ENCODE results near the gene MRGPRX4.
"Not testable (repeated sequence)": the region's sequence is repeated elsewhere in the genome, so short reads cannot be mapped to it uniquely, and the experiment has no call there.

MRGPRX4 gene

GRCh38 chr11:18172666-18173065 is at the start of gene MRGPRX4:
MRGPRX4 (plus strand) TSS chr11:18172837; CDS start chr11:18173257, 420 bp downstream.
- H3K27me3 ChIP-seq (ENCODE audit: control insufficient read depth in 2 of 2, insufficient read depth in 2 of 2, low read length in 2 of 2) = no peaks in the 10 kb centered on the region
- H3K9ac ChIP-seq (ENCODE audit: low read depth in 1 of 2, low read length in 2 of 2) = no peak within 1 kb of the TSS
- no peaks in the 10 kb centered on the region for H3K4me1 ChIP-seq (ENCODE audit: control insufficient read depth in 2 of 2, insufficient read depth in 2 of 2, low read length in 2 of 2)
- H3K9me3 ChIP-seq (ENCODE audit: control insufficient read depth in 2 of 2, low read length in 2 of 2) = no peaks in the 10 kb centered on the region
- no peaks in the 10 kb centered on the region for H3K36me3 ChIP-seq (ENCODE audit: control insufficient read depth in 2 of 2, insufficient read depth in 2 of 2, low read length in 2 of 2)
- no peak within 1 kb of the TSS for H3K27ac ChIP-seq (ENCODE audit: low read depth in 2 of 2, low read length in 2 of 2)
- no peak within 1 kb of the TSS for H3K4me3 ChIP-seq (ENCODE audit: low read length in 2 of 2)

GRCh38 chr11:18131115-18131514 is 41.5 kb upstream of the MRGPRX4 start:
- not testable (repeated sequence) for H3K4me3 ChIP-seq (ENCODE audit: low read length in 2 of 2); H3K36me3 ChIP-seq (ENCODE audit: control insufficient read depth in 2 of 2, insufficient read depth in 2 of 2, low read length in 2 of 2); H3K4me1 ChIP-seq (ENCODE audit: control insufficient read depth in 2 of 2, insufficient read depth in 2 of 2, low read length in 2 of 2); H3K27me3 ChIP-seq (ENCODE audit: control insufficient read depth in 2 of 2, insufficient read depth in 2 of 2, low read length in 2 of 2); H3K9me3 ChIP-seq (ENCODE audit: control insufficient read depth in 2 of 2, low read length in 2 of 2); H3K27ac ChIP-seq (ENCODE audit: low read depth in 2 of 2, low read length in 2 of 2); H3K9ac ChIP-seq (ENCODE audit: low read depth in 1 of 2, low read length in 2 of 2)

DNA sequence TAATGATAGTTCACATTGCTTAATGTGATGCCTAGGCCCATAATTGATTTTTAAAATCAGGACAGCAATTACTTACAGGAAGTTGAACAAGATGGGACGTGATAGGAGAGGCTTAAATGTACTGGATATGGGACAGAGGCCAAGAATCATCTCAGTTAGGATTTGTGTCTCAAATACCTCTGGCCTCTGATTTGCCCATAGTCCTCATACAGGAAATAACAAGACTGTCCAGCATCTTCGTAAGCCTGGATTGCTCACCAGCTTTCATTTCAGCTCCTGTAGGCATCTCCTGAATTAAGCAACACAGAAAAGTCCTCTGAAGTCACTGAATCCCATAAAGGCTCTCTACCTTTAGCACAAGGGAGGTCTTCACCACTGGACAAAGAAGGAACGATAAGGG is 40.3 kb upstream of the MRGPRX4 start, which contains the start of gene MRGPRX3:
Gene MRGPRX3 (plus strand): TSS at position 231 of the 400 bp plus-strand sequence. CDS start 4,632 bp downstream, outside the sequence.
- peaks cover 0 to 3% of the 10 kb centered on the region in 2 donors for H3K27me3 ChIP-seq (ENCODE audit: control insufficient read depth in 2 of 2, insufficient read depth in 2 of 2, low read length in 2 of 2)
- H3K36me3 ChIP-seq (ENCODE audit: control insufficient read depth in 2 of 2, insufficient read depth in 2 of 2, low read length in 2 of 2) = no peaks in the 10 kb centered on the region
- no peak within 1 kb of the TSS for H3K27ac ChIP-seq (ENCODE audit: low read depth in 2 of 2, low read length in 2 of 2)
- H3K9me3 ChIP-seq (ENCODE audit: control insufficient read depth in 2 of 2, low read length in 2 of 2) = no peaks in the 10 kb centered on the region
- no peak within 1 kb of the TSS for H3K9ac ChIP-seq (ENCODE audit: low read depth in 1 of 2, low read length in 2 of 2)
- H3K4me1 ChIP-seq (ENCODE audit: control insufficient read depth in 2 of 2, insufficient read depth in 2 of 2, low read length in 2 of 2) = no peaks in the 10 kb centered on the region
- H3K4me3 ChIP-seq (ENCODE audit: low read length in 2 of 2) = no peak within 1 kb of the TSS

DNA sequence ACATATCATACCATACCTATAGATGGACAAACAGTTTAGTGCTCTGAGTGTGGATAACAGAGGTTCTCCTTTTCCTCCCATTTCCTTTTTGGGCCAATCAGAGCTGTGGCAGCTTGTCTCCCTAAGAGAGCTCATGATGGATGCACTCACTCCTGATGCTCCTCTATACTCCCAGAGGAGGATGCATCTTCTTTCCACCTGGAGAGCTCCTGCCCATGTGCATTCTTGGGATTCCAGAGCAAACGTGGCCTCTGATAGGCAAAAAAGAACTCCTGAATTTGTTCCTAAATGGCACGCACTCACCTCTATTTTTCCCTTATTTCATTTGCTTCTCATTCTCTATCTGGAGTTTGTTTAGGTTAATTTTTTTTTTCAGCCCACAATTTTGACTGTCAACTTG is 37.3 kb upstream of the MRGPRX4 start:
- Histone ChIP-seq H3K27ac (ENCODE audit: low read depth in 2 of 2, low read length in 2 of 2) (no peak overlapping the region), H3K27me3 (ENCODE audit: control insufficient read depth in 2 of 2, insufficient read depth in 2 of 2, low read length in 2 of 2) (peaks cover 0 to 3% of the 10 kb centered on the region in 2 donors), H3K4me3 (ENCODE audit: low read length in 2 of 2) (no peak overlapping the region), H3K4me1 (ENCODE audit: control insufficient read depth in 2 of 2, insufficient read depth in 2 of 2, low read length in 2 of 2) (no peaks in the 10 kb centered on the region), H3K9me3 (ENCODE audit: control insufficient read depth in 2 of 2, low read length in 2 of 2) (no peaks in the 10 kb centered on the region), H3K9ac (ENCODE audit: low read depth in 1 of 2, low read length in 2 of 2) (no peak overlapping the region), H3K36me3 (ENCODE audit: control insufficient read depth in 2 of 2, insufficient read depth in 2 of 2, low read length in 2 of 2) (no peaks in the 10 kb centered on the region)

DNA sequence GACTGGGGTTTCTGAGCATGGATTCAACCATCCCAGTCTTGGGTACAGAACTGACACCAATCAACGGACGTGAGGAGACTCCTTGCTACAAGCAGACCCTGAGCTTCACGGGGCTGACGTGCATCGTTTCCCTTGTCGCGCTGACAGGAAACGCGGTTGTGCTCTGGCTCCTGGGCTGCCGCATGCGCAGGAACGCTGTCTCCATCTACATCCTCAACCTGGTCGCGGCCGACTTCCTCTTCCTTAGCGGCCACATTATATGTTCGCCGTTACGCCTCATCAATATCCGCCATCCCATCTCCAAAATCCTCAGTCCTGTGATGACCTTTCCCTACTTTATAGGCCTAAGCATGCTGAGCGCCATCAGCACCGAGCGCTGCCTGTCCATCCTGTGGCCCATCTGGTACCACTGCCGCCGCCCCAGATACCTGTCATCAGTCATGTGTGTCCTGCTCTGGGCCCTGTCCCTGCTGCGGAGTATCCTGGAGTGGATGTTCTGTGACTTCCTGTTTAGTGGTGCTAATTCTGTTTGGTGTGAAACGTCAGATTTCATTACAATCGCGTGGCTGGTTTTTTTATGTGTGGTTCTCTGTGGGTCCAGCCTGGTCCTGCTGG is 35.3 kb upstream of the MRGPRX4 start:
- peaks cover 0 to 3% of the 10 kb centered on the region in 2 donors for H3K27me3 ChIP-seq (ENCODE audit: control insufficient read depth in 2 of 2, insufficient read depth in 2 of 2, low read length in 2 of 2)
- no peak overlapping the region for H3K27ac ChIP-seq (ENCODE audit: low read depth in 2 of 2, low read length in 2 of 2)
- no peaks in the 10 kb centered on the region for H3K36me3 ChIP-seq (ENCODE audit: control insufficient read depth in 2 of 2, insufficient read depth in 2 of 2, low read length in 2 of 2)
- no peaks in the 10 kb centered on the region for H3K9me3 ChIP-seq (ENCODE audit: control insufficient read depth in 2 of 2, low read length in 2 of 2)
- no peaks in the 10 kb centered on the region for H3K4me1 ChIP-seq (ENCODE audit: control insufficient read depth in 2 of 2, insufficient read depth in 2 of 2, low read length in 2 of 2)
- H3K4me3 ChIP-seq (ENCODE audit: low read length in 2 of 2) = no peak overlapping the region
- no peak overlapping the region for H3K9ac ChIP-seq (ENCODE audit: low read depth in 1 of 2, low read length in 2 of 2)

GRCh38 chr11:18140145-18140544 is 32.5 kb upstream of the MRGPRX4 start:
- H3K27me3 ChIP-seq (ENCODE audit: control insufficient read depth in 2 of 2, insufficient read depth in 2 of 2, low read length in 2 of 2) = peaks cover 0 to 3% of the 10 kb centered on the region in 2 donors
- no peaks in the 10 kb centered on the region for H3K4me1 ChIP-seq (ENCODE audit: control insufficient read depth in 2 of 2, insufficient read depth in 2 of 2, low read length in 2 of 2)
- H3K36me3 ChIP-seq (ENCODE audit: control insufficient read depth in 2 of 2, insufficient read depth in 2 of 2, low read length in 2 of 2) = no peaks in the 10 kb centered on the region
- H3K9ac ChIP-seq (ENCODE audit: low read depth in 1 of 2, low read length in 2 of 2) = no peak overlapping the region
- H3K9me3 ChIP-seq (ENCODE audit: control insufficient read depth in 2 of 2, low read length in 2 of 2) = no peaks in the 10 kb centered on the region
- no peak overlapping the region for H3K4me3 ChIP-seq (ENCODE audit: low read length in 2 of 2)
- H3K27ac ChIP-seq (ENCODE audit: low read depth in 2 of 2, low read length in 2 of 2) = no peak overlapping the region

DNA sequence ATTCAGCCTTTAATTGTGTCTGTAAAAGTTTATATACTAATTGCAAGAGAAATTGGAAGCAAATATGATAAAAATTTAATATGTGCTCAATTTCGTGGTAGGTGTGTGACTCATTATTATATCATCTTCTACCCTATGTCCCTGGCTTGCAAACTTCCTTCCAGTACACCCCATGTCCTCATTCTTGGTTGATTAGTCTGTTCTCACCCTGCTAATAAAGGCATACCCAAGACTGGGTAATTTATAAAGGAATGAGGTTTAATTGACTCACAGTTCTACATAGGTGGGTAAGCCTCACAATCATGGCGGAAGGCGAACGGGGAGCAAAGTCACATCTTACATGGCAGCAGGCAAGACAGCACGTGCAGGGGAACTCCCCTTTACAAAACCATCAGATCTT is 28.4 kb upstream of the MRGPRX4 start:
- H3K4me3 ChIP-seq (ENCODE audit: low read length in 2 of 2) = no peak overlapping the region
- peaks cover 3 to 4% of the 10 kb centered on the region in 2 donors for H3K27me3 ChIP-seq (ENCODE audit: control insufficient read depth in 2 of 2, insufficient read depth in 2 of 2, low read length in 2 of 2)
- no peaks in the 10 kb centered on the region for H3K4me1 ChIP-seq (ENCODE audit: control insufficient read depth in 2 of 2, insufficient read depth in 2 of 2, low read length in 2 of 2)
- no peak overlapping the region for H3K9ac ChIP-seq (ENCODE audit: low read depth in 1 of 2, low read length in 2 of 2)
- no peaks in the 10 kb centered on the region for H3K36me3 ChIP-seq (ENCODE audit: control insufficient read depth in 2 of 2, insufficient read depth in 2 of 2, low read length in 2 of 2)
- H3K27ac ChIP-seq (ENCODE audit: low read depth in 2 of 2, low read length in 2 of 2) = no peak overlapping the region
- H3K9me3 ChIP-seq (ENCODE audit: control insufficient read depth in 2 of 2, low read length in 2 of 2) = no peaks in the 10 kb centered on the region

GRCh38 chr11:18145025-18145424 is 27.6 kb upstream of the MRGPRX4 start:
- Histone ChIP-seq H3K36me3 (ENCODE audit: control insufficient read depth in 2 of 2, insufficient read depth in 2 of 2, low read length in 2 of 2) (no peaks in the 10 kb centered on the region), H3K4me3 (ENCODE audit: low read length in 2 of 2) (no peak overlapping the region), H3K4me1 (ENCODE audit: control insufficient read depth in 2 of 2, insufficient read depth in 2 of 2, low read length in 2 of 2) (no peaks in the 10 kb centered on the region), H3K9ac (ENCODE audit: low read depth in 1 of 2, low read length in 2 of 2) (no peak overlapping the region), H3K27ac (ENCODE audit: low read depth in 2 of 2, low read length in 2 of 2) (no peak overlapping the region), H3K9me3 (ENCODE audit: control insufficient read depth in 2 of 2, low read length in 2 of 2) (no peaks in the 10 kb centered on the region), H3K27me3 (ENCODE audit: control insufficient read depth in 2 of 2, insufficient read depth in 2 of 2, low read length in 2 of 2) (peaks cover 3 to 4% of the 10 kb centered on the region in 2 donors)

GRCh38 chr11:18145837-18146236 is 26.8 kb upstream of the MRGPRX4 start:
- Histone ChIP-seq H3K9me3 (ENCODE audit: control insufficient read depth in 2 of 2, low read length in 2 of 2) (no peaks in the 10 kb centered on the region), H3K27me3 (ENCODE audit: control insufficient read depth in 2 of 2, insufficient read depth in 2 of 2, low read length in 2 of 2) (peaks cover 3 to 4% of the 10 kb centered on the region in 2 donors), H3K36me3 (ENCODE audit: control insufficient read depth in 2 of 2, insufficient read depth in 2 of 2, low read length in 2 of 2) (no peaks in the 10 kb centered on the region), H3K4me1 (ENCODE audit: control insufficient read depth in 2 of 2, insufficient read depth in 2 of 2, low read length in 2 of 2) (no peaks in the 10 kb centered on the region), H3K27ac (ENCODE audit: low read depth in 2 of 2, low read length in 2 of 2) (no peak overlapping the region), H3K9ac (ENCODE audit: low read depth in 1 of 2, low read length in 2 of 2) (no peak overlapping the region), H3K4me3 (ENCODE audit: low read length in 2 of 2) (no peak overlapping the region)

DNA sequence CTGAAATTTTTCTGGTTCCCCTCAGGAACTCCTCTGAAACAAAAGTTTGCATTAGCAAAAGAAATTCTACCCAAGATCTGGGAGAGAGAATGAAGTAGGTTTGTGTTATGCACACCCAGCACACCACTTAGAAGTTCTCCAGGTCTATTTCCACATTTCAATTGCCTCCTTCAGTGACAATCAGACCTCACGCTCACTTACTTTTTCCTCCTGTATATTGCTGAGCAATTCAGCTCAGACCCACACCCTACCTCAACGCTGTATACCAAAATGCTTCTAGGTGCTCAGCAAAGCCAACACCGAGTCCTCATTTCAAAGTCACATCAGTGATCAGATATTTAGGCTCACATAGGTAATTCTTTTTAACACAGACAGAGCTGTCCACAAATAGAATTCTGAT is 21.1 kb upstream of the MRGPRX4 start:
- Histone ChIP-seq H3K9me3 (ENCODE audit: control insufficient read depth in 2 of 2, low read length in 2 of 2) (no peaks in the 10 kb centered on the region), H3K27ac (ENCODE audit: low read depth in 2 of 2, low read length in 2 of 2) (no peak overlapping the region), H3K36me3 (ENCODE audit: control insufficient read depth in 2 of 2, insufficient read depth in 2 of 2, low read length in 2 of 2) (no peaks in the 10 kb centered on the region), H3K4me3 (ENCODE audit: low read length in 2 of 2) (no peak overlapping the region), H3K9ac (ENCODE audit: low read depth in 1 of 2, low read length in 2 of 2) (no peak overlapping the region), H3K27me3 (ENCODE audit: control insufficient read depth in 2 of 2, insufficient read depth in 2 of 2, low read length in 2 of 2) (peaks cover 4% of the 10 kb centered on the region in 2 donors), H3K4me1 (ENCODE audit: control insufficient read depth in 2 of 2, insufficient read depth in 2 of 2, low read length in 2 of 2) (no peaks in the 10 kb centered on the region)

All from mucosa of rectum (tissue), 2 donors.